HL-60 (cell line): Measurements from ENCODE around the gene CLASP2.

Experiments
- CTCF ChIP-seq: IDR thresholded peaks from one replicate; pipeline ENCODE4 v1.5.1; 2011; ENCODE audit warnings: low read length, control low read depth, inconsistent platforms; ENCODE audit not compliant: insufficient read depth
- GABPA ChIP-seq: IDR thresholded peaks from 2 replicates; pipeline ENCODE4 v1.6.1; 2012; ENCODE audit warnings: low read depth
- POLR2AphosphoS5 ChIP-seq: IDR thresholded peaks from 2 replicates; pipeline ENCODE4 v1.6.1; 2012; ENCODE audit warnings: low read depth
- REST ChIP-seq: IDR thresholded peaks from 2 replicates; pipeline ENCODE4 v1.6.1; 2012; ENCODE audit warnings: low read depth; ENCODE audit not compliant: insufficient replicate concordance
- SPI1 ChIP-seq: IDR thresholded peaks from 2 replicates; pipeline ENCODE4 v1.6.1; 2012; ENCODE audit warnings: low read depth, mild to moderate bottlenecking, borderline replicate concordance

GRCh38 chr3:33624756-33625155, 93.3 kb downstream of the CLASP2 start:
- TF ChIP-seq CTCF (no peak), POLR2AphosphoS5 (no peak), REST (no peak), GABPA (no peak), SPI1 (no peak)
